ENCODE measurements around the gene SLC2A14.
"Not testable (repeated sequence)": the region's sequence is repeated elsewhere in the genome, so short reads cannot be mapped to it uniquely, and the experiment has no call there.

SLC2A14 gene

DNA sequence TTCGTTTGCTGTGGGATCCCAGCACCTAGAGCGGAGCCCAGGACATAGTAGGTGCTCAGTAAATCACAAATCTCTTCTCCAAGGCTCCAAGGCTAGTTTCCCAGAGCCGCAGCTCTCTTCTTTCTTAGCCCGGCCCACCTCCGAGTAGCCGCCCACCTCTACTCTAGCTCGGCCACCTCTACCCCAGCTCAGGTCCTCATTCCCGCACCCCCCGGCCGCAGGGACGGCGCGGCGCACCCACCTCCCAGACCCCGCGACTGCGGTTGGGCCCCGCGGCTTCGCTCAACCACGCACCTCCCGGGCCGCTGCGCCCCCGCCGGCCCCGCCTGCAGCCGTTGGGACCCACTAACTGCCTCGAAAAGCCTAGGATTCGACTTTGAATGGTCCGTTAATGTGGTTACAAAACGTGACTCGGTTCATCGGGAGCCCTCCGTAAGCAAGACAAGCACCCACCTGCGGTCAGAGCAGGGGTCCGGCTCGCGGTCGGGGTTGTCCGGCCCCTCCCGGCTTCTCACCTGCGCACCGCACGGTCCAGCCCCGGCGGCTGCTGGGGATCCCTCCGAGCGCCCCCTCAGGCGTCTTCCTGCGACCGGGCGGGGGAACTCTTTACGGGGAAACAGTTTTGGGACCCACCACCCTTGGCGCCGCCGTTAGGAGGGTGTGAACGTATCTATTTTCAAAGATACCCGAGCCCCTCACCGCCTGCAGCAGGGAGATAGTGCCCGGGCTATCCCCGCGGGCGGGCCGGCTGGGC lies at the start of gene SLC2A14:
Gene SLC2A14 (minus strand): TSS at position 350 of the 754 bp plus-strand sequence. CDS start 3,035 bp downstream, outside the sequence.
- DNase-seq (ENCODE audit: low read depth in 2 of 2): no peak

DNA sequence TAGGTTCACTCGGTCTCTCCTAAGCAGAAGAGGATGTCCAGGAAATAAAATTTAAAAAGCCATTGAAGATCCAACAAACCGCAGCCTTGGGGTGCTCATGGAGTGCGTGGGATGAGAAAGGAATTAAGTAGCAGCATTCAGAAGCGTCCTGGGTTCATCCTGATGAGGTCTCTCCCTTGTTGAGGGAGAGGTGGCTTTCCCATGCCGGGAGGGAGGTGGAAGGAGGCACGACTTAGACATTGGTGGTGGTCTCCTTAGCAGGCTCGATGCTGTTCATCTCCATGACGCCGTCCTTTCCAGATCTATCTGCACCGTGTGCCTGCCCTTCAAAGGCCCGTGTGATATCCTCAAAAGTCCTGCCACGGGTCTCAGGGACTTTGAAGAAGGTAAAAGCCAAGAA lies 48.5 kb upstream of the SLC2A14 start:
- not testable (repeated sequence) for DNase-seq (ENCODE audit: low read depth in 2 of 2)

DNA sequence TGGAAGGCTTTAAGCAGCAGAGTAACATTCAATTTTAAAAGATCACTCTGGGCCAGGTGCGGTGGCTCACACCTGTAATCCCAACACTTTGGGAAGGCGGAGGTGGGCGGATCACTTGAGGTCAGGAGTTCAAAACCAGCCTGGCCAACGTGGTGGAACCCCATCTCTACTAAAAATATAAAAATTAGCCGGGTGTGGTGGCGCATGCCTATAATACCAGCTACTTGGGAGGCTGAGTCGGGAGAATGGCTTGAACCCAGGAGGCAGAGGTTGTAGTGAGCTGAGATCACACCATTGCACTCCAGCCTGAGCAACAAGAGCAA lies 45.5 kb upstream of the SLC2A14 start:
- not testable (repeated sequence) for DNase-seq (ENCODE audit: low read depth in 2 of 2)

GRCh38 chr12:7917392-7918267 lies 44.9 kb upstream of the SLC2A14 start:
- no peak for DNase-seq (ENCODE audit: low read depth in 2 of 2)

DNA sequence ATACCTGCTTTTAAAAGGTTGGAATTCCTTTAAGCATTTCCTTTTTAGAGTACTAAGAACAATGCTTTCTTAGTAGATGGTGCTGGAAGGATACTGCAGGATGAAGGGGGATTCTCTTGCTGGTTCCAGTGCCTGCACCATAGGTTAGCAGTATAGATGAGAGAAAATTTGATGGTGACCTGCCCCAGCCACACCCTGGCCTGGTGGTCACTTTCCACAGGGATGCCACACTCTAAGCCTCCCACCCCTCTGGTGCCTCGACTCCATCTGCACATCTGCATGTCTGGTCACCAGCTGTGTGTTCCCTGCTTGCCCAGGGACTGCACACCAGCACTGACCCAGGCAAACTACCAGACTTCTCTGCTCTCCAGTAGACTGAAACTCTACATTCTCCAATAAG lies 44.2 kb upstream of the SLC2A14 start:
- no peak for DNase-seq (ENCODE audit: low read depth in 2 of 2)

DNA sequence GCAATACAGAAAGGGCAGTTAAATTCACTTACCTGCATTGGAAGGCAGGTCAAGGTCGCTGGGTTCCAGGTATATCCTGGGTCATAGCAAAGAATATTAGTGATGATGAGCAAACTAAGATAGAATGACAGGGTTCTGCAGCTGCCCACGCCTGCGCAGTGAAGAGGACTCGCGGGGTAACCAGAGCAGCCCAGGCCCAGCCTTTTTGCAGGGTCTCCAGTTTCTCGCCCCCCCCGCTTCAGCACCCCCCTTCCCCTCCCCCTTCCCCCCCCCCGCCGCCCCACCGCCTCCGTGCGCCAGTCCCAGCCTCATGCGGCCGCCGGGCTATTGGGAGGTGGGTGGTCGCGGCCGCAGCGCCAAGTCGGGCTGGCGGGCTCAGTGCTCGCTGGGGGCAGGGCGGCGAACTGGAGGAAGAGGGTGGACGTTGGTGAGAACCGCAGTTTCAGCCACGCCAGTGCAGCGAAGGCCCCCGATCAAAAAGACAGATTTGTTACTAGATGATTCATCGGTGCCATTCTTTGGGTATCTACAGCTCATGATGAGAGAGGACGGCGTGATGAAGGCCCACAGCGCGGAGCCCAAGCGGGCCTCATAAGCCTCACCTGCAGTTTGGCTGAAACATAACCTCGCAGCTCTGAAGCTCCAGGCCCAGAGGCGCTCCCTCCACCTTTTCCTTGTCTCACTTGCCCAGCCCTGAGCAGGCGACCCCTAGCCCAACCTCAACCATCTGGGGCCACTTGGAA lies 43.1 kb upstream of the SLC2A14 start:
- DNase-seq (ENCODE audit: low read depth in 2 of 2): peak; percentile 32 to 44

GRCh38 chr12:7910106-7910505 lies 37.4 kb upstream of the SLC2A14 start:
- DNase-seq (ENCODE audit: low read depth in 2 of 2): not testable (repeated sequence)

DNA sequence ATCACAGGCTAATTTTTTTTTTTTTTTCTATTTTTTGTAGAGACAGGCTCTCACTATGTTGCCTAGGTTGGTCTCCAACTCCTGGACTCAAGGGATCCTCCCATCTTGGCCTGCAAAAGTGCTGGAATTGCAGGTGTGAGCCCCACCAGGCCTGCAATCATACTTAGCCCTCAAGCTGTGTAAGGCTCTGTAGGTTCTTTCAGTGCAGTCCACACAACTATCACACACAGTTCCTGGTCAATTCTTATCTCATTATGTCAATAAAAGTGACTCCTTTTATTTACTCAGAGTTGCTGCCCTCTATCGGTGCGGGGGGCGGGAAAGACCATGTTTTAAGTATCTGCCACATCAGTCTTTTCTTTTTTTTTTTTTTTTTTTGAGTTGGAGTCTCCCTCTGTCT lies 34.3 kb upstream of the SLC2A14 start:
- peak in 1 of 2 donors; percentile 21 for DNase-seq (ENCODE audit: low read depth in 2 of 2)

DNA sequence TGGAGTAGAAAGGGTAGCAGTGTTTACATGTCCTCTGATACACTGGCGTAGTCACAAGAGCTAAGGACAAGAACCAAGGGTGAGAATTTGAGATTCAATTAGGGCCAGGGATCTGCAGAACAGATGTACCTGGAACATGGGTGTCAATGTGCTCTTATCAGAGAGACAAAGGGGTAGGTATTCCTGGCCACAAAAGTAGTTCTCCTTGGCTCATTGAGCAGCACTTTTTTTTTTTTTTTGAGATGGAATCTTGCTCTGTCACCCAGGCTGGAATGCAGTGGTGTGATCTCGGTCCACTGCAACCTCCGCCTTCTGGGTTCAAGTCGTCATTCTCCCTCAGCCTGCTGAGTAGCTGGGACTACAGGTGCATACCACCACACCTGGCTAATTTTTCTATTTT lies 33.6 kb upstream of the SLC2A14 start:
- DNase-seq (ENCODE audit: low read depth in 2 of 2): not testable (repeated sequence)

DNA sequence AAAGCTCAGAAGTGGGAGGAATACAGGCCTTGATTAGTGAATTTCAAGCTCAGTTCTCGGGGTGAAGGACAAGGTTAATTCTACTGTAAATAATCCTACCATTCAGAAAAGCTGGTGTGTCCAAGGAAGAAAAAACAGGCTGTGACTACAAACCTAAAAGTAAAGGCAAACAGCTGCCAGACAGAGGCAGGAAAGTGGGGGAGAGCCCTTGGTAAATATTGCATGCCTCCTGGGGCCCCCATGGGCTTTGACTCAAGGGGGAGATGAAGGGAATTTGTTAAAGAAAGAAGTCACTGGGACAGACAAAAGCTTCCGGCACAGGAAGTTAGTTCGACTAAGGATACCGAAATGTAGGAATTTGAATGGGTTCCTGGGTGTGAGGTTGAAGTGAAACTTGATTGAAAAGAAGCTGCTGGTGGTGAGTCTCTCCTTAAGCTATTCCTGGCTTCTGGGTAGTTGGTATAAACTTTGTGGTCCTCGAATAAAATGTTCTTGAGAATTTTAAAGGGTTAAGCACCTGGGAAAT lies 32.9 kb upstream of the SLC2A14 start:
- not testable (repeated sequence) for DNase-seq (ENCODE audit: low read depth in 2 of 2)

DNA sequence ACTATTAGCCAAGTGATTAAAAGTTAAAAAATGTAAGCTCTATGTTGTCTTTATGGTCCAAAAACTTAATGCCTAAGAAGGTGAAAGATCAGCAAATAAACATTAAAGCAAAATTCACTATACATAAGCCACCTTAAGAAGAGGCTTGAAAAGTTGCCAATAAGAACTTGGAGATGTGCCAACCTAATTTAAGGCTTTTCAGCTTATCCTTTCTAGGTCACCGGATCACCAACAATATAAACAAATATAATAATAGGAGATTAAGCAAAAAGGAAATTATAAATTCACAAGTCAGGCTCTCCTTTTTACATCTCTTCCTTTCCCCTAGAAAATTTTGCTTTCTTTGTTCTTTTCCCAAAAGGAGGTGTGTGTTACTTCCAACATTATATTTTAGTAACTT lies 32.4 kb upstream of the SLC2A14 start:
- no peak for DNase-seq (ENCODE audit: low read depth in 2 of 2)

DNA sequence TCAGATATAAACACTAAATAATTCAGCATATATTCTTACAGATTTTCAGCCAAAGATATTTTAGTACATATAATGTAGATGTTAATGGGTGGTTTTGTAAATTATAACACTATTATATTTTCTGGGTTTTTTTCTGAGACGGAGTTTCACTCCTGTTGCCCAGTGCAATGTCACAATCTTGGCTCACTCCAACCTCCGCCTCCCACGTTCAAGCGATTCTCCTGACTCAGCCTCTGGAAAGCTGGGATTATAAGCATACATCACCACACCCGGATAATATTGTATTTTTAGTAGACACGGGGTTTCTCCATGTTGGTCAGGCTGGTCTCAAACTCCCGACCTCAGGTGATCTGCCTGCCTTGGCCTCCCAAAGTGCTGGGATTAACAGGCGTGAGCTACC lies 29.7 kb upstream of the SLC2A14 start:
- not testable (repeated sequence) for DNase-seq (ENCODE audit: low read depth in 2 of 2)

DNA sequence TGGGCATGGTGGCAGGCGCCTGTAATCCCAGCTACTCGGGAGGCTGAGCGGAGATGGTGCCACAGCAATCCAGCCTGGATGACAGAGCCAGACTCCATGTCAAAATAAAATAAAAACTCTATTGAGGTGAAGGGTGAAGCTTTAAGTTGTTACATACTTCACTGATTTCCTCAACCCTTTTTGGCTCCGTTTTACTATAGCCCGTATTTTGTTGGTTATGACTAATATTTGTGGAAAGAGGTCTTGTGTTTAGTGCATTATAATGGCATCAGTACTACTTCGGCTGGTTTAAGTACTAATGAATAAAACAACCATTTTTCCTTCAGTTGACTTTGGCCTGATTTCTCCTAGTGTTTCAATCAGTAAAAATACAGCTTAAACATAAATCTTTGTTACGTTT lies 27.0 kb upstream of the SLC2A14 start:
- DNase-seq (ENCODE audit: low read depth in 2 of 2): no peak

DNA sequence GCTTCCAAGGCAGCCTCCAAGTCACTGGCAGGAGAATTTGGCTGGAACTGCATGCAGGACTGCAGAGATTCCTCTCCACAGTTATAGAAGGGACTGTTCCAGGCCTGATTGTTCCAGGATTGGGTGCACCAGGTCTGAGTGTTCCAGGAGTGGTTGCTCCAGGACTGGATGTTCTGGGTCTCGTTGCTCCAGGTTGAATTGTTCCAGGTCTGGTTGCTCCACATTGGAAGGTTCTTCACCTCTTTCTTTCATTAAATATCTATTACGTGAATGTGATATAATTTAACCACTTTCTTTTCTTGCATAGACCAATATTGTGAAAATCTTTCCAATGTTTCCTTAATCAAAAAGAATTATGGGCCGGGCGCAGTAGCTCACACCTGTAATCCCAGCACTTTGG lies 24.0 kb upstream of the SLC2A14 start:
- DNase-seq (ENCODE audit: low read depth in 2 of 2): not testable (repeated sequence)

DNA sequence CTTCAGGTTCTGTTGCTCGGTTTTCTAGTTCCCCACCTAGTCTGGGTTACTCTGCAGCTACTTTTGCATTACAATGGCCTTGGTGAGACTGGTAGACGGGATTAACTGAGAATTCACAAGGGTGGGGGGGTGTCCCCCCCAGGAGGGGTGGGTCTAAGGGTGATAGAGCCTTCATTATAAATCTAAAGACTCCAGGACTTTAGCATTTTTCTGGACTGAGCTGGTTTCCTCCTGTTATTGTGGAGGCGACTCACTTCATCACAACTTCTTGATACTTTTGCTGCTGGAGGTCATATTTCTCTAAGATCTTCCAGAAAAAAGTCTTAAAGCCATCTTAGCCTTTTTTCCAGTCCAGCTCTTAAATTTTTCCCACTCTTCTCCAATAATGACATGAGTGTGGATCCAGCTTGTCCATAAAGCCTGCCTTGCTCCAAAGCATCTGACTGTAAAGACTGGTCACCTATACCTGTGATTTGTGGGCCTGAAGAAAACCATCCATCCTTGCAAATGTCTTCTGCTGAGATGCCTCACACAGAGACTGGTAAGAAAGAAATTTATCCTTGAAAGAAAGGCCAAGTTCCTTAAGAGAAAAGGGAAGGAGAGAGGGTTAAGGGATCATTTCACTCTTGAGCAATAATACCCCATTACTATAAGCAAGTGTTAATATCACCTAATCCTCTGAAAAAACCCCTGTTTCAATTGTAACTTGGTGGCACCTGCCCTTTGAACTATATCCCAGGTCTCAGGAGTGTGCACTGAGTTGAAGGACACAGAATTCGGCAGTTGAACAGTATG lies 19.7 kb upstream of the SLC2A14 start:
- no peak for DNase-seq (ENCODE audit: low read depth in 2 of 2)

DNA sequence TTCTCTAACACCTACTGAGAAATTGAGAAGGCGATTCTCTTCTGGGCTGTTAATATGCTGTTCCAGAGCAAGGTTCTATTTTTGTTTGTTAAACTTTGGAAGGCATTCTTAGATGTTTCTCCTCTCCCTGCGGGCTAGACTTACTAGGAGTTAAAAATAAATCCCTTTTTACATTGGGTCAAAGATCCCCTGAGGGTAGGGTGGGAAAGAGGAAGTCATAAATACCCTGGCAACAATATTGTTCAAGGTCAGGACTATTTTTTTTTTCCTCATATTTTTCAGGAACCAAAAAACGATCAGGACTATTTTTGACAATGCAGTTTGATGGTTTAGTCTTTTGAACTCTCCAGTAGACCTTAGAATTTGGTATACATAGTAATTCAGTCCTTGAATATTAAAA lies 12.0 kb upstream of the SLC2A14 start:
- no peak for DNase-seq (ENCODE audit: low read depth in 2 of 2)

GRCh38 chr12:7881736-7882120 lies 9.0 kb upstream of the SLC2A14 start:
- not testable (repeated sequence) for DNase-seq (ENCODE audit: low read depth in 2 of 2)

GRCh38 chr12:7880952-7881735 lies 8.4 kb upstream of the SLC2A14 start:
- not testable (repeated sequence) for DNase-seq (ENCODE audit: low read depth in 2 of 2)

- DNase-seq (ENCODE audit: low read depth in 2 of 2): no peak
These were observed 6.5 kb upstream of the SLC2A14 start for GRCh38 chr12:7879246-7879645.

DNA sequence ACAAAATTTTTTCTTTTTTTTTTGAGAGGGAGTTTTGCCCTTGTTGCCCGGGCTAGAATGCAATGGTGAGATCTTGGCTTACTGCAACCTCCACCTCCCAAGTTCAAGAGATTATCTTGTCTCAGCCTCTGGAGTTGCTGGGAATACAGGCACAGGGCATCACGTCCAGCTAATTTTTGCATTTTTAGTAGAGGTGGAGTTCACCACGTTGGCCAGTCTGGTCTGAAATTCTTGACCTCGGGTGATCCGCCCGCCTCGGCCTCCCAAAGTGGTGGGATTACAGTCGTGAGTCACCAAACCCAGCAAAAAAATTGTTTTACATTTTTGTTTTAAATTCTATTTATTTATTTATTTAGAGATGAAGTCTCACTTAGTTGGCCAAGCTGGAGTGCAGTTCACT lies 4.7 kb upstream of the SLC2A14 start:
- no peak for DNase-seq (ENCODE audit: low read depth in 2 of 2)

Data from stimulated activated CD8-positive, alpha-beta memory T cell treated with anti-CD3 and anti-CD28 coated beads, Interleukin-15, amount 100 ng/mL, for 48 hours (primary cell).